Measurements from ENCODE around the gene IL3RA. TPM values are rescaled to one million over a fixed set of nuclear protein-coding genes. Genes with fewer than 3 reads are reported as not detected.
A peak's percentile ranks its signal among the peaks of the same experiment; 100 is the strongest.
"Not testable (repeated sequence)": the region's sequence is repeated elsewhere in the genome, so short reads cannot be mapped to it uniquely, and the experiment has no call there.

The IL3RA gene
- total RNA-seq, 1 donor from 2014 or later: not detected

GRCh38 chrX:1424147-1424851, 87.7 kb downstream of the IL3RA start:
- no peak overlapping the region for H3K4me3 Mint-ChIP-seq
- TF ChIP-seq CTCF (conservative IDR thresholded peaks at IDR 0.05): no peak
- H3K4me1 Mint-ChIP-seq: peaks cover 7% of the 10 kb centered on the region
- DNase-seq (ENCODE audit: low read depth, low spot score): no peak
- H3K27me3 Mint-ChIP-seq (ENCODE audit: low read depth): peaks cover 13% of the 10 kb centered on the region
- peaks cover 10% of the 10 kb centered on the region for H3K9me3 Mint-ChIP-seq
- peaks cover 67% of the 10 kb centered on the region for H3K36me3 Mint-ChIP-seq (ENCODE audit: low read depth)
- H3K27ac Mint-ChIP-seq (ENCODE audit: unreplicated experiment): no peak overlapping the region

- no peaks in the 10 kb centered on the region for H3K4me1 Mint-ChIP-seq
- TF ChIP-seq CTCF (conservative IDR thresholded peaks at IDR 0.05): no peak
Measured at GRCh38 chrX:1425381-1425780, 88.8 kb downstream of the IL3RA start.

GRCh38 chrX:1426321-1426720, 89.7 kb downstream of the IL3RA start:
- not testable (repeated sequence) for H3K27me3 Mint-ChIP-seq (ENCODE audit: low read depth); H3K4me1 Mint-ChIP-seq; H3K4me3 Mint-ChIP-seq; H3K27ac Mint-ChIP-seq (ENCODE audit: unreplicated experiment); H3K9me3 Mint-ChIP-seq; DNase-seq (ENCODE audit: low read depth, low spot score)
- peaks cover 57% of the 10 kb centered on the region for H3K36me3 Mint-ChIP-seq (ENCODE audit: low read depth)

More at GRCh38 chrX:1425381-1425780, 88.8 kb downstream of the IL3RA start:
- H3K9me3 Mint-ChIP-seq: peaks cover 10% of the 10 kb centered on the region
- no peak overlapping the region for H3K27ac Mint-ChIP-seq (ENCODE audit: unreplicated experiment)
- no peak for DNase-seq (ENCODE audit: low read depth, low spot score)
- no peak overlapping the region for H3K4me3 Mint-ChIP-seq
- H3K36me3 Mint-ChIP-seq (ENCODE audit: low read depth): peaks cover 62% of the 10 kb centered on the region
- H3K27me3 Mint-ChIP-seq (ENCODE audit: low read depth): peaks cover 6% of the 10 kb centered on the region

GRCh38 chrX:1427756-1428155, 91.2 kb downstream of the IL3RA start:
- Mint-ChIP-seq H3K27me3 (ENCODE audit: low read depth) (no peaks in the 10 kb centered on the region), H3K27ac (ENCODE audit: unreplicated experiment) (no peak overlapping the region), H3K36me3 (ENCODE audit: low read depth) (peaks cover 45% of the 10 kb centered on the region), H3K4me3 (no peak overlapping the region), H3K9me3 (peaks cover 5% of the 10 kb centered on the region), H3K4me1 (no peaks in the 10 kb centered on the region)
- no peak for TF ChIP-seq CTCF (conservative IDR thresholded peaks at IDR 0.05)
- DNase-seq (ENCODE audit: low read depth, low spot score): no peak

- no peaks in the 10 kb centered on the region for H3K9me3 Mint-ChIP-seq
- H3K27ac Mint-ChIP-seq (ENCODE audit: unreplicated experiment): no peak overlapping the region
- H3K4me3 Mint-ChIP-seq: peak overlapping the region; percentile 34
- H3K4me1 Mint-ChIP-seq: peaks cover 9% of the 10 kb centered on the region
- H3K27me3 Mint-ChIP-seq (ENCODE audit: low read depth): no peaks in the 10 kb centered on the region
- H3K36me3 Mint-ChIP-seq (ENCODE audit: low read depth): peaks cover 23% of the 10 kb centered on the region
- DNase-seq (ENCODE audit: low read depth, low spot score): no peak
- TF ChIP-seq CTCF (conservative IDR thresholded peaks at IDR 0.05): no peak
Measured at GRCh38 chrX:1430451-1430850, 93.9 kb downstream of the IL3RA start.

Small RNA genes lying within 50 kb of the gene (microRNA-seq; reads per million reads assigned to microRNA genes)
- gene MIR3690: not detected

Other genes starting within 250 kb of the IL3RA start
- 0.30 TPM in 1 of 2 replicates, not detected in the other for gene CRLF2, start 124.1 kb upstream of the IL3RA start, total RNA-seq
- gene CSF2RA, start 68.0 kb upstream of the IL3RA start, total RNA-seq: 1.3 and 1.4 TPM in 2 replicates
- gene SLC25A6, start 55.3 kb downstream of the IL3RA start, total RNA-seq: 507 and 510 TPM in 2 replicates
- gene ASMTL, start 116.1 kb downstream of the IL3RA start, total RNA-seq: 37.4 and 38.9 TPM in 2 replicates
- gene P2RY8, start 200.4 kb downstream of the IL3RA start, total RNA-seq: not detected in 2 replicates

All from neural crest cell (in vitro differentiated cells).